ENCODE results near the gene UPK2. TPM values are rescaled to one million over a fixed set of nuclear protein-coding genes. Genes with fewer than 3 reads are reported as not detected.

The UPK2 gene
- total and polyA plus RNA-seq, 2 of the 13 experiments (the other 11 are each of a cell fraction or from before 2014, with no cell fraction given), result not detected

GRCh38 chr11:118910309-118911112 lies 45.6 kb upstream of the UPK2 start (continued):
- TF ChIP-seq ZXDC (CRISPR knock-in tag; IDR thresholded peaks at IDR 0.05) (no peak), ZNF790 (CRISPR knock-in tag; IDR thresholded peaks at IDR 0.05; ENCODE audit: borderline replicate concordance) (no peak), TFE3 (CRISPR knock-in tag; IDR thresholded peaks at IDR 0.05) (no peak), FIP1L1 (IDR thresholded peaks at IDR 0.05; ENCODE audit: borderline replicate concordance, insufficient read depth, low read depth, low read length) (no peak), SRSF9 (IDR thresholded peaks at IDR 0.05; ENCODE audit: borderline replicate concordance, insufficient read depth, low read depth, low read length, poor library complexity, severe bottlenecking) (no peak), ZNF781 (CRISPR knock-in tag; IDR thresholded peaks at IDR 0.05; ENCODE audit: borderline replicate concordance, not compliant biosample characterization) (peak; percentile 20), EED (CRISPR knock-in tag; IDR thresholded peaks at IDR 0.05) (no peak), NFAT5 (CRISPR knock-in tag; IDR thresholded peaks at IDR 0.05) (0 out of 2 replicates have a peak, but pooled peaks have one; percentile 15), RCOR2 (CRISPR knock-in tag; IDR thresholded peaks at IDR 0.05) (peak; percentile 70), ZNF576 (CRISPR knock-in tag; IDR thresholded peaks at IDR 0.05) (no peak)
- TF ChIP-seq, protein P1, sequence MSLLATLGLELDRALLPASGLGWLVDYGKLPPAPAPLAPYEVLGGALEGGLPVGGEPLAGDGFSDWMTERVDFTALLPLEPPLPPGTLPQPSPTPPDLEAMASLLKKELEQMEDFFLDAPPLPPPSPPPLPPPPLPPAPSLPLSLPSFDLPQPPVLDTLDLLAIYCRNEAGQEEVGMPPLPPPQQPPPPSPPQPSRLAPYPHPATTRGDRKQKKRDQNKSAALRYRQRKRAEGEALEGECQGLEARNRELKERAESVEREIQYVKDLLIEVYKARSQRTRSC (CRISPR knock-in tag; IDR thresholded peaks at IDR 0.05; ENCODE audit: low read depth), result no peak
- TF ChIP-seq, protein P2, sequence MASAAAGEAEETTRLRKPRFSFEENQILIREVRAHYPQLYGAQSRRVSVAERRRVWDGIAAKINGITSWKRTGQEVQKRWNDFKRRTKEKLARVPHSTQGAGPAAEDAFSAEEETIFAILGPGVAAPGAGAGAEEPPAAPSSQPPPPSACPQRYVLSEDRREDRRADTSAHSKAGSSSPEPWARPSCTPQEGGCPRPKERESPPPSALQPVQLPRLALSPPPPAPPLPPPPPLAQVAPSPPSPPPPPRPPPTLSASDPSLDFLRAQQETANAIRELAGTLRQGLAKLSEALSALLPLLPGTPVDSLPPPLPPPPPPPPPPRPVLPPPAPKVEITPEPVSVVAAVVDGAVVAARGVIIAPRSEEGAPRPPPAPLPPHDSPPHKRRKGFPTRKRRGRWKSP (CRISPR knock-in tag; IDR thresholded peaks at IDR 0.05), result peak; percentile 23; the same call in 1 of the 2 replicates
- TF ChIP-seq, protein P3, sequence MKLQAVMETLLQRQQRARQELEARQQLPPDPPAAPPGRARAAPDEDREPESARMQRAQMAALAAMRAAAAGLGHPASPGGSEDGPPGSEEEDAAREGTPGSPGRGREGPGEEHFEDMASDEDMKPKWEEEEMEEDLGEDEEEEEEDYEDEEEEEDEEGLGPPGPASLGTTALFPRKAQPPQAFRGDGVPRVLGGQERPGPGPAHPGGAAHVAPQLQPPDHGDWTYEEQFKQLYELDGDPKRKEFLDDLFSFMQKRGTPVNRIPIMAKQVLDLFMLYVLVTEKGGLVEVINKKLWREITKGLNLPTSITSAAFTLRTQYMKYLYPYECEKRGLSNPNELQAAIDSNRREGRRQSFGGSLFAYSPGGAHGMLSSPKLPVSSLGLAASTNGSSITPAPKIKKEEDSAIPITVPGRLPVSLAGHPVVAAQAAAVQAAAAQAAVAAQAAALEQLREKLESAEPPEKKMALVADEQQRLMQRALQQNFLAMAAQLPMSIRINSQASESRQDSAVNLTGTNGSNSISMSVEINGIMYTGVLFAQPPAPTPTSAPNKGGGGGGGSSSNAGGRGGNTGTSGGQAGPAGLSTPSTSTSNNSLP (IDR thresholded peaks at IDR 0.05; ENCODE audit: low read depth, low read length), result no peak

Data from HepG2 (cell line).